ENCODE measurements around the gene EMP1.

- TF ChIP-seq POLR2AphosphoS5 (IDR thresholded peaks at IDR 0.05; ENCODE audit: low read depth, low read length) (no peak), TCF7L2 (IDR thresholded peaks at IDR 0.05; ENCODE audit: low read depth, low read length) (no peak), SIN3A (IDR thresholded peaks at IDR 0.05; ENCODE audit: borderline replicate concordance, insufficient read depth, low read depth, low read length) (no peak)
- TF ChIP-seq, protein P1, sequence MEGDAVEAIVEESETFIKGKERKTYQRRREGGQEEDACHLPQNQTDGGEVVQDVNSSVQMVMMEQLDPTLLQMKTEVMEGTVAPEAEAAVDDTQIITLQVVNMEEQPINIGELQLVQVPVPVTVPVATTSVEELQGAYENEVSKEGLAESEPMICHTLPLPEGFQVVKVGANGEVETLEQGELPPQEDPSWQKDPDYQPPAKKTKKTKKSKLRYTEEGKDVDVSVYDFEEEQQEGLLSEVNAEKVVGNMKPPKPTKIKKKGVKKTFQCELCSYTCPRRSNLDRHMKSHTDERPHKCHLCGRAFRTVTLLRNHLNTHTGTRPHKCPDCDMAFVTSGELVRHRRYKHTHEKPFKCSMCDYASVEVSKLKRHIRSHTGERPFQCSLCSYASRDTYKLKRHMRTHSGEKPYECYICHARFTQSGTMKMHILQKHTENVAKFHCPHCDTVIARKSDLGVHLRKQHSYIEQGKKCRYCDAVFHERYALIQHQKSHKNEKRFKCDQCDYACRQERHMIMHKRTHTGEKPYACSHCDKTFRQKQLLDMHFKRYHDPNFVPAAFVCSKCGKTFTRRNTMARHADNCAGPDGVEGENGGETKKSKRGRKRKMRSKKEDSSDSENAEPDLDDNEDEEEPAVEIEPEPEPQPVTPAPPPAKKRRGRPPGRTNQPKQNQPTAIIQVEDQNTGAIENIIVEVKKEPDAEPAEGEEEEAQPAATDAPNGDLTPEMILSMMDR (IDR thresholded peaks at IDR 0.05): no peak
- TF ChIP-seq, protein P2, sequence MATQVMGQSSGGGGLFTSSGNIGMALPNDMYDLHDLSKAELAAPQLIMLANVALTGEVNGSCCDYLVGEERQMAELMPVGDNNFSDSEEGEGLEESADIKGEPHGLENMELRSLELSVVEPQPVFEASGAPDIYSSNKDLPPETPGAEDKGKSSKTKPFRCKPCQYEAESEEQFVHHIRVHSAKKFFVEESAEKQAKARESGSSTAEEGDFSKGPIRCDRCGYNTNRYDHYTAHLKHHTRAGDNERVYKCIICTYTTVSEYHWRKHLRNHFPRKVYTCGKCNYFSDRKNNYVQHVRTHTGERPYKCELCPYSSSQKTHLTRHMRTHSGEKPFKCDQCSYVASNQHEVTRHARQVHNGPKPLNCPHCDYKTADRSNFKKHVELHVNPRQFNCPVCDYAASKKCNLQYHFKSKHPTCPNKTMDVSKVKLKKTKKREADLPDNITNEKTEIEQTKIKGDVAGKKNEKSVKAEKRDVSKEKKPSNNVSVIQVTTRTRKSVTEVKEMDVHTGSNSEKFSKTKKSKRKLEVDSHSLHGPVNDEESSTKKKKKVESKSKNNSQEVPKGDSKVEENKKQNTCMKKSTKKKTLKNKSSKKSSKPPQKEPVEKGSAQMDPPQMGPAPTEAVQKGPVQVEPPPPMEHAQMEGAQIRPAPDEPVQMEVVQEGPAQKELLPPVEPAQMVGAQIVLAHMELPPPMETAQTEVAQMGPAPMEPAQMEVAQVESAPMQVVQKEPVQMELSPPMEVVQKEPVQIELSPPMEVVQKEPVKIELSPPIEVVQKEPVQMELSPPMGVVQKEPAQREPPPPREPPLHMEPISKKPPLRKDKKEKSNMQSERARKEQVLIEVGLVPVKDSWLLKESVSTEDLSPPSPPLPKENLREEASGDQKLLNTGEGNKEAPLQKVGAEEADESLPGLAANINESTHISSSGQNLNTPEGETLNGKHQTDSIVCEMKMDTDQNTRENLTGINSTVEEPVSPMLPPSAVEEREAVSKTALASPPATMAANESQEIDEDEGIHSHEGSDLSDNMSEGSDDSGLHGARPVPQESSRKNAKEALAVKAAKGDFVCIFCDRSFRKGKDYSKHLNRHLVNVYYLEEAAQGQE (IDR thresholded peaks at IDR 0.05; ENCODE audit: insufficient read depth in 1 of 2, low read depth in 2 of 2, low read length in 1 of 2): no peak
These were observed 18.6 kb upstream of the EMP1 start for GRCh38 chr12:13177906-13178305.
